ENCODE data around the gene ACOX3. TPM values are rescaled to one million over a fixed set of nuclear protein-coding genes. Genes with fewer than 3 reads are reported as not detected.

ACOX3 gene
- total and polyA plus RNA-seq, 9 of the 15 experiments (the other 6 are each of a cell fraction or from before 2014, with no cell fraction given) = 0.68 to 7.3 (median 3.7) TPM

GRCh38 chr4:8350352-8350751, 90.2 kb downstream of the ACOX3 start:
- peaks cover 0 to 66% of the 10 kb centered on the region in 2 experiments; a peak in 4 of 5 replicates for H3K27me3 ChIP-seq (ENCODE audit: control insufficient read depth in 2 of 2, insufficient read depth in 2 of 2, low read length in 2 of 2)
- POLR2A ChIA-PET = interaction anchor here (1.2 kb wide), 1 partner anchor 8 kb away, joined by 3 read pairs; no protein-coding TSS in a partner anchor
- DNase-seq (ENCODE audit: extremely low read depth in 1 of 4, low spot score in 3 of 4) = no peak
- peaks cover 0 to 7% of the 10 kb centered on the region in 2 experiments; a peak in 1 of 5 replicates for H3K4me1 ChIP-seq (replicated peaks in 1 of 2; ENCODE audit: control insufficient read depth in 2 of 2, insufficient read depth in 2 of 2, low read length in 2 of 2)
- intact Hi-C loops (cut with micrococcal nuclease) (no loop called here), in situ Hi-C loops (cut with MboI) (no loop called here)
- FAIRE-seq = no peak
- no peak for ATAC-seq
- WGBS (ENCODE audit: insufficient coverage, low coverage, missing lambda C conversion rate) = 4% methylated on average over 13 of the region's 13 CpGs
- no peaks in the 10 kb centered on the region for H3K79me2 ChIP-seq (ENCODE audit: control insufficient read depth, insufficient read depth, low read length)
- H4K20me1 ChIP-seq (replicated peaks; ENCODE audit: control insufficient read depth, insufficient read depth, low read length) = no peaks in the 10 kb centered on the region; the same call in 1 of the 2 replicates
- BruUV-seq (replicated peaks) = no TSS peak
- H3K9ac ChIP-seq (ENCODE audit: insufficient read depth in 1 of 2, low read depth in 2 of 2, low read length in 2 of 2) = no peak overlapping the region
- no peak overlapping the region for H3K27ac ChIP-seq (ENCODE audit: extremely low read depth, low read depth, low read length)
- no peak overlapping the region for H3K4me2 ChIP-seq (ENCODE audit: insufficient read depth, low read length)
- CTCF ChIA-PET (ENCODE audit: low intra/inter-chr PET ratio) = no interaction called here
- H3K4me3 ChIP-seq = no peak overlapping the region
- H2AFZ ChIP-seq (ENCODE audit: low read depth, low read length) = no peak overlapping the region
- TF ChIP-seq CHD2 (IDR thresholded peaks at IDR 0.05; ENCODE audit: low read depth, low read length) = no peak
- TF ChIP-seq ILF3 (IDR thresholded peaks at IDR 0.05; ENCODE audit: borderline replicate concordance) = no peak
- TF ChIP-seq POLR2B (IDR thresholded peaks at IDR 0.05; ENCODE audit: low read depth, partially characterized antibody) = no peak
- TF ChIP-seq SP1 (CRISPR knock-in tag; IDR thresholded peaks at IDR 0.05) = no peak
- TF ChIP-seq GTF2E2 (tag; IDR thresholded peaks at IDR 0.05) = no peak
- no peak for TF ChIP-seq PRDM10 (IDR thresholded peaks at IDR 0.05; ENCODE audit: partially characterized antibody)
- no peak for TF ChIP-seq GTF2A2 (tag; IDR thresholded peaks at IDR 0.05)
- no peak for TF ChIP-seq MCM5 (IDR thresholded peaks at IDR 0.05; ENCODE audit: low read depth)
- TF ChIP-seq, protein P1, sequence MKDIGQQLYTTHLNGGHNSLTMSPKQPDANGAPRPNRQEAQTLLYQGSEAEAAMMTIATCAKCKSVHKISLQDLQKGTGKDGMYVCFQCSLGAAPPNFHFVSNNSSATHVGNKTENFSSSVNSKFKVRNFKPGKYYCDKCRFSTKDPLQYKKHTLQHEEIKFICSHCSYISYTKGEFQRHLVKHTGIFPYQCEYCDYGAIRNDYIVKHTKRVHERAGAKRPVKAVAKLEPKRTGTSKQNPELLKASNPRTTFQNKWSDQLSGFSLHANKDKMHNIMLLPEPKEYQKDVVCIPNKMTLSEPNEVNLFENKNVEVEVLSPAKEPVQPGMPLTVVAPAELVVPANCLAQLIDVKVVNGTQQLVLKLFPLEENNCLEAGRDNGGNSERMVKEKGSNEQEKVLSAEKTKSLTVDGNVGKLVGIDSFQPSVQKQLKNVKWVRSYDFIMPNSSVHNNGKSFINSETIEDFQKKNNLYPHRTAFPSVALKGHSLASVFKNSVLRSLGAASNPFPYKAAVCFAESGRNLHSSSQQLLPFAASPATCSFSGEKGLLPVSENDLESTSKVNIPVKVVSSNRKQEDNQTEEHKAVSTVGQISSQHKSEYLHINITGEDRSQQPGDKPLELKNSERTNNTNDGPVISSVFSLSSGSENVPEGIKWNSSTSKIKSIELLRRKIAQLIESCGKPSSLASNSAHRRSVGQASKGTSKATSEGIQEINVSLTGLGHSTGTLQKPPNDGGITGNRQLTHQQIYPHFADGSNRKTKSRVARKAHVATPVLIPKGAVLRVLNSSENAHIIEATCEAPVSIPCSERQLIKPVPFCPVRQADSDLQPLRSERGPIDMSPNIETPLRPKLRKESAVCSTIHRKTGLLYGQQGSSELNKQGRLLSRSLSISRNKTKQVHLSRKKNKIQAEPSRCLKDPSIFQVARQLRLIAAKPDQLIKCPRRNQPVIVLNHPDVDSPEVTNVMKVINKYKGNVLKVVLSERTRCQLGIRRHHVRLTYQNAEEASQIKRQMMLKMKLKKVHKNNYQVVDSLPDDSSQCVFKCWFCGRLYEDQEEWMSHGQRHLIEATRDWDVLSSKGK (CRISPR knock-in tag; IDR thresholded peaks at IDR 0.05) = no peak
- TF ChIP-seq HOXB6 (CRISPR knock-in tag; IDR thresholded peaks at IDR 0.05; ENCODE audit: borderline replicate concordance) = no peak
- TF ChIP-seq, protein P2, sequence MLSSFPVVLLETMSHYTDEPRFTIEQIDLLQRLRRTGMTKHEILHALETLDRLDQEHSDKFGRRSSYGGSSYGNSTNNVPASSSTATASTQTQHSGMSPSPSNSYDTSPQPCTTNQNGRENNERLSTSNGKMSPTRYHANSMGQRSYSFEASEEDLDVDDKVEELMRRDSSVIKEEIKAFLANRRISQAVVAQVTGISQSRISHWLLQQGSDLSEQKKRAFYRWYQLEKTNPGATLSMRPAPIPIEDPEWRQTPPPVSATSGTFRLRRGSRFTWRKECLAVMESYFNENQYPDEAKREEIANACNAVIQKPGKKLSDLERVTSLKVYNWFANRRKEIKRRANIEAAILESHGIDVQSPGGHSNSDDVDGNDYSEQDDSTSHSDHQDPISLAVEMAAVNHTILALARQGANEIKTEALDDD (IDR thresholded peaks at IDR 0.05) = no peak
- no peak for TF ChIP-seq ZNF586 (CRISPR knock-in tag; conservative IDR thresholded peaks at IDR 0.05)
- no peak for TF ChIP-seq NBN (IDR thresholded peaks at IDR 0.05; ENCODE audit: low read depth)
- TF ChIP-seq RHOXF2B (CRISPR knock-in tag; conservative IDR thresholded peaks at IDR 0.05) = no peak
- TF ChIP-seq RFX5 (IDR thresholded peaks at IDR 0.05; ENCODE audit: low read depth, low read length) = no peak
- no peak for TF ChIP-seq BCOR (IDR thresholded peaks at IDR 0.05)
- no peak for TF ChIP-seq MTF1 (CRISPR knock-in tag; IDR thresholded peaks at IDR 0.05; ENCODE audit: borderline replicate concordance)
- TF ChIP-seq MCM3 (IDR thresholded peaks at IDR 0.05) = no peak
- no peaks in the 10 kb centered on the region for H3K9me3 ChIP-seq (replicated peaks; ENCODE audit: control insufficient read depth, insufficient read depth, low read depth, low read length)
- H3K36me3 ChIP-seq (ENCODE audit: control insufficient read depth, insufficient read depth, low read length) = no peaks in the 10 kb centered on the region
- H3K9me1 ChIP-seq (ENCODE audit: control insufficient read depth, insufficient read depth, low read length) = no peaks in the 10 kb centered on the region

All from K562 (cell line).